NOMO-1 treated with DMSO at 0.1 percent for 48 hours (cell line): ENCODE data around the gene KLHL22.
"Not testable (repeated sequence)": the region's sequence is repeated elsewhere in the genome, so short reads cannot be mapped to it uniquely, and the experiment has no call there.

Source experiments
- DNase-seq: peaks from one replicate; lab custom pipeline; 2025; ENCODE audit not compliant: unreplicated experiment; lab: John Stamatoyannopoulos, UW

Gene KLHL22

GRCh38 chr22:20402960-20403778, 92.4 kb downstream of the KLHL22 start:
- DNase-seq = no peak

GRCh38 chr22:20401376-20402014, 94.1 kb downstream of the KLHL22 start:
- no peak for DNase-seq

- no peak for DNase-seq
Measured at GRCh38 chr22:20400606-20401375, 94.8 kb downstream of the KLHL22 start.

GRCh38 chr22:20399866-20400605, 95.6 kb downstream of the KLHL22 start:
- no peak for DNase-seq

- no peak for DNase-seq
Measured at GRCh38 chr22:20398420-20398819, 97.2 kb downstream of the KLHL22 start.

GRCh38 chr22:20397498-20397897, 98.1 kb downstream of the KLHL22 start:
- no peak for DNase-seq

GRCh38 chr22:20396639-20397038, 99.0 kb downstream of the KLHL22 start:
- no peak for DNase-seq

GRCh38 chr22:20395907-20396287, 99.7 kb downstream of the KLHL22 start:
- DNase-seq = peak; percentile 5

GRCh38 chr22:20395181-20395906, 100.3 kb downstream of the KLHL22 start:
- DNase-seq = no peak

GRCh38 chr22:20393705-20394476, 101.7 kb downstream of the KLHL22 start, which contains the start of gene ZNF74:
Gene ZNF74 (plus strand): TSS chr22:20394151. CDS start chr22:20394629, 478 bp downstream.
- DNase-seq = peak; percentile 84

GRCh38 chr22:20392983-20393704, 102.5 kb downstream of the KLHL22 start:
- DNase-seq = no peak

GRCh38 chr22:20392365-20392881, 103.2 kb downstream of the KLHL22 start:
- DNase-seq = not testable (repeated sequence)
